Activated CD4-positive, alpha-beta T cell treated with anti-CD3 and anti-CD28 coated beads, Interleukin-2, amount 10 ng/mL, durations not matched to agents 7 days and 5 days (primary cell): Measurements from ENCODE around the gene LRRC46. TPM values are rescaled to one million over a fixed set of nuclear protein-coding genes. Genes with fewer than 3 reads are reported as not detected.
A peak's percentile ranks its signal among the peaks of the same experiment; 100 is the strongest.

Source experiments
- CTCF ChIA-PET: fragments of 350-600 bp; sonication (Branson Sonifier 250); formaldehyde crosslinking; loops from one replicate; lab custom pipeline; 2021; ENCODE audit warnings: antibody characterized with exemption; lab: Charles Lee
- POLR2A ChIA-PET: fragments of 350-600 bp; sonication (Branson Sonifier 250); formaldehyde crosslinking; loops from one replicate; lab custom pipeline; 2021; ENCODE audit warnings: antibody characterized with exemption; lab: Charles Lee
- DNase-seq: peaks from one replicate; pipeline ENCODE4 v3.0.0-alpha.2; 2020
- H3K27ac Mint-ChIP-seq: one replicate; pipeline ENCODE4 v1.8.0; 2021; ENCODE audit warnings: mild to moderate bottlenecking, moderate library complexity, mixed read lengths
- H3K27me3 Mint-ChIP-seq: one replicate; pipeline ENCODE4 v1.8.0; 2021; ENCODE audit warnings: mixed read lengths
- H3K36me3 Mint-ChIP-seq: one replicate; pipeline ENCODE4 v1.8.0; 2021; ENCODE audit warnings: low read depth, mixed read lengths
- H3K4me1 Mint-ChIP-seq: one replicate; pipeline ENCODE4 v1.8.0; 2021; ENCODE audit warnings: mixed read lengths
- H3K4me3 Mint-ChIP-seq: one replicate; pipeline ENCODE4 v1.8.0; 2021; ENCODE audit warnings: mild to moderate bottlenecking, moderate library complexity, mixed read lengths
- H3K9me3 Mint-ChIP-seq: one replicate; pipeline ENCODE4 v1.8.0; 2021; ENCODE audit warnings: mixed read lengths
- total RNA-seq, 2 experiments: library from RNA; stranded (reverse); gene quantifications; one replicate each; pipeline ENCODE4 v1.2.3, GENCODE V29; 2021

Gene LRRC46
- total RNA-seq, 2 experiments from 2014 or later, result 0.79 to 1.4 TPM

GRCh38 chr17:47864791-47865216, 33.3 kb downstream of the LRRC46 start:
- POLR2A ChIA-PET, result interaction anchor here (0.6 kb wide), 1 partner anchor 19 kb away, joined by 4 read pairs; no protein-coding TSS in a partner anchor
- Mint-ChIP-seq H3K9me3 (peaks cover 2% of the 10 kb centered on the region), H3K4me1 (peaks cover 26% of the 10 kb centered on the region), H3K27ac (no peak overlapping the region), H3K36me3 (no peaks in the 10 kb centered on the region), H3K4me3 (no peak overlapping the region), H3K27me3 (peaks cover 13% of the 10 kb centered on the region)
- CTCF ChIA-PET, result interaction anchor here (1.0 to 1.9 kb wide), 6 partner anchors 18 to 759 kb away, joined by 3 to 7 read pairs (median 4); partner anchors contain the start of gene SCRN2
- DNase-seq, result peak; percentile 17

DNA sequence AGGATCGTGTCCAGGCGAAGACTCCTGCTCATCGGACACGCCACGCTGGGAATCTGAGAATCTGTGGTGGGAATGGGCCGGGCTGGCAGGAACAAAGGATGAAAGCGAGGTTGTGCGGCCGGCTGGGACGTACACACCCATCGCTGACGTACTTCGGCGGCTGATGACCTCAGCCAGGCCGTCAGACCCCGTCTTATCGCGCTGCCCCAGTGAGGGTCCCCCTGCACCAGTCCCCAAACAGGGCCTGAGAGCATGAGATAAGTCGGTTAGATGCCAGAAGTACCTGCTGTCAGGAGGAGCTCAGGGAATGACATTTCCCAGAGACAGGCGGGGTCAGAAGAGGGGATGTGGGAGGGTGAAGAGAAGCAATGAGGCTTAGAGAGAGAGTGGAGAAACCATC, 35.5 kb downstream of the LRRC46 start:
- CTCF ChIA-PET, result interaction anchor here (0.6 kb wide), 2 partner anchors 123 to 246 kb away, joined by 3 read pairs; no protein-coding TSS in a partner anchor
- Mint-ChIP-seq H3K9me3 (peaks cover 2% of the 10 kb centered on the region), H3K27me3 (peaks cover 25% of the 10 kb centered on the region), H3K4me1 (peaks cover 26% of the 10 kb centered on the region), H3K36me3 (no peaks in the 10 kb centered on the region), H3K4me3 (no peak overlapping the region), H3K27ac (no peak overlapping the region)
- no peak for DNase-seq
- POLR2A ChIA-PET, result no interaction called here

DNA sequence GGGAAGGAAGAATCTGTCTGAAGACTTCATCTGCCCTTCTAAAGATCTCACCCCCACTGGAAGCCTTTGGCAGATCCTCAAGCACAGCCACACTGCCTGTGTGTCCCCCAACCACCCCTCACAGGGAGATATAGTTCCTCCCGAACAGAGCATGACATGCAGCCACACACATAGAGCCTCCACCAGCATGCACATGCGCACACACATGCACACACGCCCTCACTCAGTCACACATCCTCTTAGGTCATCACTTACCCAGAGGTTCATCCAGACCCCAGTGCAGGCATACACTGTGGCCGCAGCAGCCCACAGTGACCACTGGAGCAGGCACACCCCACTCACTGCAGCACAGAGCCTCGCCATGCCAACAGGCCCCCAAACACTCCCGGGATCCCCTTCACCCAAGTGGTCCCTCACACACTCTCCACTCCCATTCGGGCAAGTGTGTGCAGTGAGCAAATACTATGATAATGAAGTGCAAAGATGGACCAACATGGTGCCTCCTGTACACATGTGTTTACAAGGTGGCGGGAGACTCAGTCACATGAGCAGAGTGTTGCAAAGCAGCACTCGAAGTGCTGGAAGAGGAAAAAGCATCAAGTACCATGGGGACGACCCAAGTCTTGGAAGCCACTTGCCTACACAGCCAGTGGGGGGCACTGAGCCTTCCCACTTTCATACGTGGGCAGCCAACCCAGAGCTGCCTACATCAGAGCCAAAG, 36.5 kb downstream of the LRRC46 start:
- H3K9me3 Mint-ChIP-seq, result peaks cover 2% of the 10 kb centered on the region
- H3K27ac Mint-ChIP-seq, result no peak overlapping the region
- peaks cover 20% of the 10 kb centered on the region for H3K4me1 Mint-ChIP-seq
- no peak for DNase-seq
- ChIA-PET POLR2A (no interaction called here), CTCF (interaction anchor here (0.6 to 1.3 kb wide), 3 partner anchors 12 to 124 kb away, joined by 3 read pairs; no protein-coding TSS in a partner anchor)
- no peak overlapping the region for H3K4me3 Mint-ChIP-seq
- no peaks in the 10 kb centered on the region for H3K36me3 Mint-ChIP-seq
- H3K27me3 Mint-ChIP-seq, result peaks cover 31% of the 10 kb centered on the region

- Mint-ChIP-seq H3K27me3 (peaks cover 42% of the 10 kb centered on the region), H3K9me3 (no peaks in the 10 kb centered on the region), H3K4me1 (peaks cover 16% of the 10 kb centered on the region), H3K4me3 (no peak overlapping the region), H3K36me3 (no peaks in the 10 kb centered on the region), H3K27ac (no peak overlapping the region)
- ChIA-PET POLR2A (no interaction called here), CTCF (interaction anchor here (1.3 kb wide), 1 partner anchor 10 kb away, joined by 3 read pairs; no protein-coding TSS in a partner anchor)
- DNase-seq, result no peak
Measured at GRCh38 chr17:47869114-47869513, 37.6 kb downstream of the LRRC46 start.

DNA sequence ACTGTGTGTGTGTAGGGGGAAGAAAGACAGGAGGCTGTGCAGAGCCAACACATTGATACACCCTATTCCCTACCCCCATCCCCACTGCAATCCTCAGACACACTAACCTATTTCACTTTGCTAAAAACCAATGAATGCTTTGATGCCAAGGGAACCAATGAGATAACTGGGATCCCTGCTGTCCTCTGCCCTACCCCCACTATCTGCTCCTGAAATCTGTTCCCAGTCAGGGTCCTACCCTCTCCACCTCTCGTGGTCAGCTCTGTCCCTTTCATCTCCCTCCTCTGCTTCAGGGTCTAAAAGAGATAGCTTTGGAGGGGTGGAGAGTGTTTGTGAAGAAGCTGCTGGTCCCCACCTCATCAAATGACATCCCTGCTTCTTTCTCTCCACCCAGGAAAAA, 38.6 kb downstream of the LRRC46 start:
- Mint-ChIP-seq H3K36me3 (no peaks in the 10 kb centered on the region), H3K9me3 (no peaks in the 10 kb centered on the region), H3K4me3 (no peak overlapping the region), H3K27me3 (peaks cover 49% of the 10 kb centered on the region), H3K4me1 (peaks cover 8% of the 10 kb centered on the region), H3K27ac (no peak overlapping the region)
- ChIA-PET CTCF (interaction anchor here (1.0 kb wide), 1 partner anchor 20 kb away, joined by 3 read pairs; no protein-coding TSS in a partner anchor), POLR2A (interaction anchor here (0.6 kb wide), 1 partner anchor 15 kb away, joined by 3 read pairs; no protein-coding TSS in a partner anchor)
- DNase-seq, result no peak

DNA sequence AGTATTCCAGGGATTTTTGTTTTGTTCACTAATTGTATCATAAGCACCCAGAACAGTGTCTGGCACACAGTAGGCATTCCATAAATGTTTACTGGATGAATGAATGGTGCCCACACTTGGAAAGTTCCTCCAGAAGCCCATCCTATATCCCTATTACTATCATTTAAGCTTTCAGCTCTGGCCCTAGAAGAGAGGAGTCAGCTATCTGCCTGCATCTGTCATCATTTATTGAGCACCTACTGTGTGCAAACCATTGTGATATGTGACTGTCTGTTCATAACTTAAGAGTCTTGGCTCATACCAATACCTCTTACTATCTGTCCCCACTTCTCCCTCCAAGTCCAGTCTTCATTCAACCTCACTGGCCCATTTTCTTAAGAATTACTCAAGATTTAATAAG, 39.6 kb downstream of the LRRC46 start:
- Mint-ChIP-seq H3K4me1 (no peaks in the 10 kb centered on the region), H3K9me3 (no peaks in the 10 kb centered on the region), H3K36me3 (no peaks in the 10 kb centered on the region), H3K4me3 (no peak overlapping the region), H3K27me3 (peaks cover 57% of the 10 kb centered on the region), H3K27ac (no peak overlapping the region)
- ChIA-PET POLR2A (no interaction called here), CTCF (interaction anchor here (1.0 kb wide), 1 partner anchor 19 kb away, joined by 3 read pairs; no protein-coding TSS in a partner anchor)
- DNase-seq, result no peak

DNA sequence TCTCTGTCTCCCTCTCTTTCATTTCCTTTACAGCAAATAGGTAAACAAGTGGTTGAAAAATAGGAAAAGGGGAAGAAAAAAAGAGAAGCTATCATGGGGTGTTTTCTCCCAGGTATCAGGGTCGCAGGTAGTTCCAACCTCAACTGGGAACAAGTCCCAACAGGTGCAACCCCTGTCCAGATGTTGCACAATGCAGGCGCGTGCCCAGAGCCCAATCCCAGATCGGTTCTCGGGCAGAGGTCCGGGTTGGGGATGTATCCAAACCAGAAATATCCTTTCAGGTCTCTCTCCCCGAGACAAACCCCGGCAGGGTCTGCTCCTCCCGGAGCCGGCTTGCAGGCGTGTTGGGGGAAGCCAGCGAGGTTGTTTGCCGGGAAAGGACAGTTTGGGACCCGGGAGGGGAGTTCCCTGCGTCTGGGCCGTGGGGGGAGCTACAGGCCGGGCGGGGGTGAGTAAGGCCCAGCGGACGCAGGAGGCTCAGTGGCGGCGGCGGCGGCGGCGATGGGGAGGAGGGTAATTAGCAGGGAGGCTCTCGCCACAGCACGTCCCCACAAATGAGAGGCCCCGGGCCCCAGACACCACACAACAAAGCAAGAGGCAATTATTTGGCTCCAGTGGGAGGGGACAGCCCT, 40.7 kb downstream of the LRRC46 start:
- Mint-ChIP-seq H3K27me3 (peaks cover 59% of the 10 kb centered on the region), H3K9me3 (no peaks in the 10 kb centered on the region), H3K4me3 (no peak overlapping the region), H3K36me3 (no peaks in the 10 kb centered on the region), H3K27ac (no peak overlapping the region), H3K4me1 (no peaks in the 10 kb centered on the region)
- CTCF ChIA-PET, result interaction anchor here (0.7 to 2.9 kb wide), 7 partner anchors 9 to 1841 kb away, joined by 3 to 8 read pairs (median 4); partner anchors contain the start of gene SCRN2
- POLR2A ChIA-PET, result no interaction called here
- no peak for DNase-seq

DNA sequence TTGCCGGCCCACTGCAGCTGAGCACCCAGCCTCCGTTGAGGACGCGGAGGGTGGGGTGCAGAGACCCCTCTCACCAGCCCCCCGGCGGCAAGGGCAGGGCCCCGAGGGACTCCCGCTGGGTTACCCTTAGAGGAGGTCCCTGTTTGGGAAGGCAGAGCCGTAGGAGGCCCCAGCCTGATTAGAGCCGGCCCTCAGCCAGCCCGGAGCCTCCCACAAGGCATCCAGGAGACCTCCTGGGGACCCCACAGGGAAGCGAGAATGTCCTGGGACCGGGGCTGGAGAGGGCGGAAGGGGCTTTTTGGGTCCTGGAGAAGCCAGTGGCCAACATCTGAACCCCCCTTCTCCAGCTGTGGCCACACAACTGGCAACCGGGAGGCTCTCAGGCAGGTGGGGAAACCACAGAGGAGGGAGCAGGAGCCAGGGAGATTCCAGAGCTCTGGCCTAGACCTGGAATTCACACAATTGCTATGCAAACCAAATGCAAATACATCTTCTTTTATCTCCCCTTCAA, 41.2 kb downstream of the LRRC46 start:
- CTCF ChIA-PET, result interaction anchor here (0.7 to 2.9 kb wide), 6 partner anchors 10 to 31 kb away, joined by 3 to 8 read pairs (median 4); partner anchors contain the start of gene SCRN2
- H3K9me3 Mint-ChIP-seq, result no peaks in the 10 kb centered on the region
- POLR2A ChIA-PET, result no interaction called here
- H3K27me3 Mint-ChIP-seq, result peaks cover 61% of the 10 kb centered on the region
- no peak overlapping the region for H3K4me3 Mint-ChIP-seq
- DNase-seq, result no peak
- no peaks in the 10 kb centered on the region for H3K36me3 Mint-ChIP-seq
- no peak overlapping the region for H3K27ac Mint-ChIP-seq
- H3K4me1 Mint-ChIP-seq, result no peaks in the 10 kb centered on the region

DNA sequence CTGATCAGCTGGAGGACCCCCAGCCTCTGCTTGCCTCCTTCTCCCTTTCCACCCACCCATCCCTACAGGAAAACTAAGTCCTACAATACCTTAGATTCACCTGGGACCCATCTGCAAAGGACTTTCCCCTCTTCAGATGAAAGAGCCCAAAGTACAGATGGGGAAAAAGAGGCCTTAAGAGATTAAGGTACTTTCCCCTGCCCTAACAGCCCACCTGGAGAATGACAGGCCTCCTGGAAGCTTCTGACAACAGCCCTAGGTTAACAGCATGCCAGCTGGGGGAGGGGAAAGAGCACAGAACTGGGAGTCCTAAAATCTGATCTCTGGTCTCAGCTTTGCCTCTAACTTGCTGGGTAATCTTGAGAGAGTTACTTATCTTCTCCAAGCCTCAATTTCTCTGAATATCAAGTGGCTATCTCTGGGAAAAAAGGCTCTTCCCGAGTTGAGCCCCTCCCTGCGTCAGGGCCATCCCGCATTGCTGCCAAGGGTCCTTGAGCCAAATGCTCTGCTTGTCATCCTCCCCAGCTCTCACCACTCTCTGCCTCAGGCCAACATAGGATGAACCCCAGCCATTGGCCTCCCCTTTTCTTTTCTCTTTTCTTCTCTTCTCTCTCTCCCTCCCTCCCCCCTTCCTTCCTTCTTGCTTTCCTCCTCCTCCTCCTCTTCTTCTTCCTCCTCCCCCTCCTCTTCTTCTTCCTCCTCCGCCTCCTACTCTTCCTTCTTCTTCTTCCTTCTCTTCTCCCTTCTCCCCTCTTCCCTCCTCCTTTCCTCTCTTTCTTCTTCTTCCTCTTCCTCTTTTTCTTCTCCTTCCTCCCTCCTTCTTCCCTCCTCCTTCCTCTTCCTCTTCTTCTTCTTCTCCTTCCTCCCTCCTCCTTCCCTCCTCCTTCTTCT, 42.0 kb downstream of the LRRC46 start:
- H3K4me1 Mint-ChIP-seq, result no peaks in the 10 kb centered on the region
- H3K4me3 Mint-ChIP-seq, result no peak overlapping the region
- no peak overlapping the region for H3K27ac Mint-ChIP-seq
- H3K27me3 Mint-ChIP-seq, result peaks cover 61% of the 10 kb centered on the region
- POLR2A ChIA-PET, result no interaction called here
- CTCF ChIA-PET, result interaction anchor here (0.5 to 2.9 kb wide), 5 partner anchors 10 to 32 kb away, joined by 3 to 8 read pairs (median 3); partner anchors contain the start of gene SCRN2
- no peaks in the 10 kb centered on the region for H3K36me3 Mint-ChIP-seq
- DNase-seq, result no peak
- no peaks in the 10 kb centered on the region for H3K9me3 Mint-ChIP-seq

DNA sequence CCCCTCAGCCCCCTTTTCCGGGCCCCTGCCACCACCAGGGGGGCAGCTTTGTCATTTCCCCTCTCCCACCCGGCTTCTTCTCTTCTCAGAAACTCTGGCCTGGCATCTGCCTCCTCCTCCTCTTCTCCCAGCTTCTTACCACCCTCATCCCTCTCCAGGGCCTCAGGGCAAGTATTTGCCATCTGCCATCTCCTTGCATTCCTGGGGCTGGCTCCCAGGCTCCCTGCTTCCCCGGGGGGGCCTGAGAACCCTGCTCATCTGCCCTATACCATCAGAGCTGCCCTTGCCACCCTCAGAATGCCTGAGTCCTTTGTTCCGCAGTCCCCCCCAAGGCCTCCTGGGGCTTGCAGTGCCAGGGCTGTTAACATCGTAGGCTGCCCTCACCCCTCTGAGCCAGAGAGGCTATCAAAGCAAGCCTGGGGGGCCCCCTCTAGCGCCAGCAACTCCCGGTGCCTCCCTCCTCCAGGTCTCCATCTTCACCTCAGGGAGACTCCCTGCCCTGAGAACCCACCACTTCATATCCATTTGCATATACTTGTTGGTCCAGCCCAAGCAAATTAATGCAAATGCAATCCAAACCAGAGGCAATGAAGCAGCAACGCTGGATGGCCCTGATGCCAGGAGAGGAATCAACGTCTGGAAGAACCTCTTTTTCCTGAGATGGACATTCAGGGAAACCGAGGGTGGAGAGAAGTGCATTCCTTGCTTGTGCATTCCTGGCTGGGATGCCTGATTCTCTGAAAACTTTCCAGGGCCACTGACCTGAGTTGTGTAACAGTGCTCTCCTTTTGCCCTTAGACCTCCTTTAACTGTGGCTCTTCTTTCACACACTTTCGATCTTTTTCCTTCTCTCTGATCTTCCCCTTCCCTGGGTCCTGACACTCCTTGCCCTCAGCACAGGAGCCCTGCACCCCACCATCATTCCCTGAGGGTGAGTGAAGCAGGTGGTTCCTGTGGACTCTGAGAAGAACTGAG, 43.8 kb downstream of the LRRC46 start:
- DNase-seq, result no peak
- no peak overlapping the region for H3K27ac Mint-ChIP-seq
- ChIA-PET POLR2A (no interaction called here), CTCF (interaction anchor here (0.9 kb wide), 2 partner anchors 14 to 17 kb away, joined by 3 to 5 read pairs; no protein-coding TSS in a partner anchor)
- peaks cover 4% of the 10 kb centered on the region for H3K4me1 Mint-ChIP-seq
- no peaks in the 10 kb centered on the region for H3K9me3 Mint-ChIP-seq
- H3K36me3 Mint-ChIP-seq, result no peaks in the 10 kb centered on the region
- H3K27me3 Mint-ChIP-seq, result peaks cover 57% of the 10 kb centered on the region
- H3K4me3 Mint-ChIP-seq, result no peak overlapping the region

DNA sequence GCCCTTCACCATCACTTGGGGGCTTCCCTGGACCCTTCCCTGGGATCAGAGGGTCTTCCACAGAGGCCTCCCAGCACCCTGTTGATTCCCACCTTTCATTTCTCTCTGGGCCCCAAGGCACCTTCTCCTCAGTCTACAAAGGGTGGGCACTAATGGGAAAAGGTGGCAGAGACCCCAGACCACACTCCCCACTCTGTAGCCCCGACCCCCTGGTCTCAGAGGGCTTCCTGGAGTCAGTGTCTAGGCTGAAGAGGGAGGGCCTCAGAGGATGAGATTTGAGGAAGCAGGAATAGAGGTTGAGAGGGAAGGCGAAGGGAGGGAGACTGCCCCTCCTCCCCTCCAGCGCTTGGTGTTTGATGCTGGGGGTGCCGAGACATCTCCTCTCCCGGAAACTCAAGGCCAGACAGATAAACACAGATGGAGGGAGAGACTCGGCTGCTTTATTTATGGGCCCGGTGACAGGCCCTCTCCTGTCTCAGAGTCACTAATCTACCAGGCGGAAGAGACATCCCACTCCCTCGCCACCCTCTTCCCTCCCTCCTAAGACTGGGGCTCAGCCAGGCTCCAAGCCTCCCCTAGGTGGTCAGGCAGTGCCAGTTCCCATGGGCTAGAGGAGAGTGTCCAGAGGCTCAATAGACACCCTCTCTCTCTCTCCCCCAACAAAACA, 46.0 kb downstream of the LRRC46 start:
- no peak overlapping the region for H3K4me3 Mint-ChIP-seq
- H3K27ac Mint-ChIP-seq, result no peak overlapping the region
- H3K9me3 Mint-ChIP-seq, result no peaks in the 10 kb centered on the region
- POLR2A ChIA-PET, result no interaction called here
- CTCF ChIA-PET, result no interaction called here
- H3K36me3 Mint-ChIP-seq, result no peaks in the 10 kb centered on the region
- no peak for DNase-seq
- peaks cover 43% of the 10 kb centered on the region for H3K27me3 Mint-ChIP-seq
- H3K4me1 Mint-ChIP-seq, result peaks cover 5% of the 10 kb centered on the region
